Measurements from ENCODE around the gene CSF1. TPM values are rescaled to one million over a fixed set of nuclear protein-coding genes. Genes with fewer than 3 reads are reported as not detected.

CSF1 gene
- total and polyA plus RNA-seq, 2 donors (not counting 3 experiments of a cell fraction or from before 2014, with no cell fraction given) = 24.5 to 28.9 TPM

- dilution Hi-C loops (cut with MboI; ENCODE audit: extremely low pct_ligation_motif_present, low sequenced_read_pairs) = no loop called here
- Histone ChIP-seq H3K4me1 (ENCODE audit: control insufficient read depth, extremely low read depth, insufficient read depth, low read length) (no peaks in the 10 kb centered on the region), H3K9ac (replicated peaks; ENCODE audit: extremely low read depth, insufficient read depth, low read length) (no peak overlapping the region), H2AFZ (ENCODE audit: low read depth, low read length) (no peak overlapping the region), H3K4me2 (ENCODE audit: insufficient read depth, low read length) (no peak overlapping the region), H3K36me3 (ENCODE audit: control insufficient read depth in 2 of 2, extremely low read depth in 1 of 2, insufficient read depth in 2 of 2, low read length in 2 of 2) (no peaks in the 10 kb centered on the region), H3K4me3 (replicated peaks in 1 of 3; ENCODE audit: insufficient read depth in 1 of 3, low read depth in 1 of 3, low read length in 3 of 3) (no peak overlapping the region), H4K20me1 (replicated peaks; ENCODE audit: control insufficient read depth, extremely low read depth, insufficient read depth, low read length) (no peaks in the 10 kb centered on the region), H3K9me3 (replicated peaks; ENCODE audit: control insufficient read depth, insufficient read depth, low read length) (no peaks in the 10 kb centered on the region), H3K27ac (ENCODE audit: insufficient read depth, low read depth, low read length) (no peak overlapping the region), H3K79me2 (ENCODE audit: control insufficient read depth, insufficient read depth, low read length) (no peaks in the 10 kb centered on the region), H3K27me3 (ENCODE audit: control insufficient read depth in 2 of 2, insufficient read depth in 2 of 2, low read length in 2 of 2) (peaks cover 0 to 17% of the 10 kb centered on the region in 2 experiments), H3K9me1 (replicated peaks; ENCODE audit: control insufficient read depth, extremely low read depth, insufficient read depth, low read length) (no peaks in the 10 kb centered on the region)
- FAIRE-seq = no peak
- TF ChIP-seq EZH2 (IDR thresholded peaks at IDR 0.05; ENCODE audit: borderline replicate concordance, low read depth, low read length, severe bottlenecking) (no peak), MAX (IDR thresholded peaks at IDR 0.05; ENCODE audit: insufficient read depth, insufficient read length) (no peak), GATA2 (IDR thresholded peaks at IDR 0.05; ENCODE audit: insufficient read depth, insufficient read length, low read depth, low read length) (no peak), JUN (IDR thresholded peaks at IDR 0.05; ENCODE audit: borderline replicate concordance, insufficient read depth, insufficient read length, low read depth) (no peak), POLR2AphosphoS5 (IDR thresholded peaks at IDR 0.05; ENCODE audit: insufficient read depth, low read depth, low read length) (no peak)
- DNase-seq (ENCODE audit: low read depth, low spot score) = no peak
- ChIA-PET CTCF (interaction anchor here (1.6 kb wide), 1 partner anchor 19 kb away, joined by 4 read pairs; no protein-coding TSS in a partner anchor), POLR2A (no interaction called here)
- intact Hi-C loops (cut with micrococcal nuclease) = no loop called here
- no TSS peak for BruUV-seq (replicated peaks)
Observed at GRCh38 chr1:109885589-109885988, 25.1 kb upstream of the CSF1 start.

GRCh38 chr1:109886827-109887226 is 23.8 kb upstream of the CSF1 start:
- FAIRE-seq = no peak
- Histone ChIP-seq H3K9me1 (replicated peaks; ENCODE audit: control insufficient read depth, extremely low read depth, insufficient read depth, low read length) (no peaks in the 10 kb centered on the region), H3K9ac (replicated peaks; ENCODE audit: extremely low read depth, insufficient read depth, low read length) (no peak overlapping the region), H3K79me2 (ENCODE audit: control insufficient read depth, insufficient read depth, low read length) (no peaks in the 10 kb centered on the region), H3K9me3 (replicated peaks; ENCODE audit: control insufficient read depth, insufficient read depth, low read length) (no peaks in the 10 kb centered on the region), H3K27ac (ENCODE audit: insufficient read depth, low read depth, low read length) (no peak overlapping the region), H3K27me3 (ENCODE audit: control insufficient read depth in 2 of 2, insufficient read depth in 2 of 2, low read length in 2 of 2) (peaks cover 0 to 17% of the 10 kb centered on the region in 2 experiments), H3K36me3 (ENCODE audit: control insufficient read depth in 2 of 2, extremely low read depth in 1 of 2, insufficient read depth in 2 of 2, low read length in 2 of 2) (no peaks in the 10 kb centered on the region), H3K4me3 (replicated peaks in 1 of 3; ENCODE audit: insufficient read depth in 1 of 3, low read depth in 1 of 3, low read length in 3 of 3) (no peak overlapping the region), H3K4me1 (ENCODE audit: control insufficient read depth, extremely low read depth, insufficient read depth, low read length) (no peaks in the 10 kb centered on the region), H3K4me2 (ENCODE audit: insufficient read depth, low read length) (no peak overlapping the region), H2AFZ (ENCODE audit: low read depth, low read length) (no peak overlapping the region), H4K20me1 (replicated peaks; ENCODE audit: control insufficient read depth, extremely low read depth, insufficient read depth, low read length) (no peaks in the 10 kb centered on the region)
- dilution Hi-C loops (cut with MboI; ENCODE audit: extremely low pct_ligation_motif_present, low sequenced_read_pairs) = no loop called here
- CTCF ChIA-PET = interaction anchor here (1.4 to 1.9 kb wide), 2 partner anchors 19 to 98 kb away, joined by 3 to 7 read pairs; partner anchors contain the start of gene AHCYL1
- intact Hi-C loops (cut with micrococcal nuclease) = no loop called here
- no peak for TF ChIP-seq POLR2A (IDR thresholded peaks at IDR 0.05; ENCODE audit: low read depth, low read length)
- TF ChIP-seq EZH2 (IDR thresholded peaks at IDR 0.05; ENCODE audit: borderline replicate concordance, low read depth, low read length, severe bottlenecking) = no peak
- TF ChIP-seq CTCF (IDR thresholded peaks at IDR 0.05; ENCODE audit: extremely low read depth in 1 of 2, insufficient read depth in 1 of 2, low read depth in 1 of 2, low read length in 2 of 2) = no peak
- no peak for TF ChIP-seq JUN (IDR thresholded peaks at IDR 0.05; ENCODE audit: borderline replicate concordance, insufficient read depth, insufficient read length, low read depth)
- TF ChIP-seq GATA2 (IDR thresholded peaks at IDR 0.05; ENCODE audit: insufficient read depth, insufficient read length, low read depth, low read length) = no peak
- no peak for TF ChIP-seq FOS (IDR thresholded peaks at IDR 0.05; ENCODE audit: borderline replicate concordance, insufficient read depth, low read length)
- TF ChIP-seq MYC (IDR thresholded peaks at IDR 0.05; ENCODE audit: low read depth, low read length) = no peak
- no peak for TF ChIP-seq POLR2AphosphoS5 (IDR thresholded peaks at IDR 0.05; ENCODE audit: insufficient read depth, low read depth, low read length)
- no peak for TF ChIP-seq MAX (IDR thresholded peaks at IDR 0.05; ENCODE audit: insufficient read depth, insufficient read length)
- no TSS peak for BruUV-seq (replicated peaks)
- no peak for DNase-seq (ENCODE audit: low read depth, low spot score)
- POLR2A ChIA-PET = no interaction called here
